ENCODE data around the gene ACIN1. TPM values are rescaled to one million over a fixed set of nuclear protein-coding genes. Genes with fewer than 3 reads are reported as not detected.

The ACIN1 gene
- total RNA-seq, 2 donors from 2014 or later = 314 to 367 TPM

DNA sequence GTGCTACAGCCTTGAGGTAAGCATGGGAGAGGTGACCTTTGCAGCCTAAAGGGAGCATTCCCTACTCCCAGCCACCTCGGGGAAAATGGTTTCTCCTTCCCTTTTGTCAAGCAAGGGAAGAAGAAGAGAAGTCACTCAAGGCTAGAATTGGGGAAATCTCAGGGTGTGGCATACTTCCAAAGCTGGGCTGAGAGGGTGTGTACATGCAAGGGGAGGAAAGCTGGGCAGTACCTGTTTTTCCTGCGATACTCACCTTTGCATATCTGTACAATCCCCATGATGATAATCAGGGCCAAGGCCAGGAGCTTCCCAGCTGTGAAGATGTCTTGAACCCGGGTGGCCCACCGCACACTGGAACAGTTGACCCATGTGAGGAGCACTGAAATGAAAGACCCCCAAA, 47.9 kb upstream of the ACIN1 start:
- WGBS, 2 experiments (ENCODE audit: insufficient coverage in 1 of 2, insufficient read length in 1 of 2) = 91 to 100% methylated on average over 2 to 4 of the region's 4 CpGs

DNA sequence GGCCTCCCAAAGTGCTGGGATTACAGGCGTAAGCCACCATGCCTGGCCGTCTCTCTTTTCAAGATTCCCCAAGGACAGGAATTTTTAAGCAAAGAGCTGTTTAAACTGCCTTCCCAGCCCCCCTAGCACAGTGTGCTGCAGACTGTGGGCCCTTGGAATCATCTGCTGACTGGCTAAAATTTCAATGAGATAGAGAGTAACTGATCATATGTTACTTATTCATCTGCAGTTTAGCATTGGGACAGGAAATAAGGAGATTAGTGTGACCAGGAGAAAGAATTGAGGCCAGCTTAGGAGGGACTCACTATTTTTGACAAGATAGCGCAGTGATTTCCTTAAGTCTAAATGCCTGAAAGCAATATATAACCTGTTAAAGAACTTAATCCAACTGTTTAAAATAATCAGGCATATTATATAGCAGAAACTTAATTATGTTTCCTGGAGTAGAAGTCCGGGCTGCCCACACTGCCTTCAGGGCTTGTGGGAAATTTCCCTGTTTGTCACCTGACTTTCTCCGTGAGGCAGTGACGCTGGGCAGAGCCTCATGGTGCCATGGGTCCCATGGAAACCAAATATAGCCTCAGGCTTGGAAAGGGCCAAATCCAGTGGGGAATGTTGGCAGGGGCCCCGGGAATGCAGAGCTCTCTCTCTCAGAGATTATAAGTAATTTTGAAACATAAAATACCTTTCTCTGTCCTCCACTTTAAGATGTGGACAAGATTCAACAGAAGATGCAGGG, 46.9 kb upstream of the ACIN1 start:
- no peak for DNase-seq
- Histone ChIP-seq H3K36me3 (ENCODE audit: control insufficient read depth, insufficient read depth, low read length) (no peaks in the 10 kb centered on the region), H3K4me3 (ENCODE audit: low read length) (no peak overlapping the region), H3K9ac (ENCODE audit: extremely low read depth, low read length, poor library complexity, severe bottlenecking) (no peak overlapping the region), H3K27me3 (ENCODE audit: control insufficient read depth, insufficient read depth, low read length, poor library complexity, severe bottlenecking) (no peaks in the 10 kb centered on the region), H3K9me3 (ENCODE audit: control insufficient read depth, low read length) (no peaks in the 10 kb centered on the region), H3K4me1 (ENCODE audit: control insufficient read depth, insufficient read depth, low read length) (peaks cover 8% of the 10 kb centered on the region), H3K27ac (ENCODE audit: low read depth, low read length) (no peak overlapping the region)
- H3K4me1 Mint-ChIP-seq = peaks cover 26% of the 10 kb centered on the region
- peaks cover 5% of the 10 kb centered on the region for H3K36me3 Mint-ChIP-seq (ENCODE audit: low read depth)
- TF ChIP-seq, protein P1, sequence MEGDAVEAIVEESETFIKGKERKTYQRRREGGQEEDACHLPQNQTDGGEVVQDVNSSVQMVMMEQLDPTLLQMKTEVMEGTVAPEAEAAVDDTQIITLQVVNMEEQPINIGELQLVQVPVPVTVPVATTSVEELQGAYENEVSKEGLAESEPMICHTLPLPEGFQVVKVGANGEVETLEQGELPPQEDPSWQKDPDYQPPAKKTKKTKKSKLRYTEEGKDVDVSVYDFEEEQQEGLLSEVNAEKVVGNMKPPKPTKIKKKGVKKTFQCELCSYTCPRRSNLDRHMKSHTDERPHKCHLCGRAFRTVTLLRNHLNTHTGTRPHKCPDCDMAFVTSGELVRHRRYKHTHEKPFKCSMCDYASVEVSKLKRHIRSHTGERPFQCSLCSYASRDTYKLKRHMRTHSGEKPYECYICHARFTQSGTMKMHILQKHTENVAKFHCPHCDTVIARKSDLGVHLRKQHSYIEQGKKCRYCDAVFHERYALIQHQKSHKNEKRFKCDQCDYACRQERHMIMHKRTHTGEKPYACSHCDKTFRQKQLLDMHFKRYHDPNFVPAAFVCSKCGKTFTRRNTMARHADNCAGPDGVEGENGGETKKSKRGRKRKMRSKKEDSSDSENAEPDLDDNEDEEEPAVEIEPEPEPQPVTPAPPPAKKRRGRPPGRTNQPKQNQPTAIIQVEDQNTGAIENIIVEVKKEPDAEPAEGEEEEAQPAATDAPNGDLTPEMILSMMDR (conservative IDR thresholded peaks at IDR 0.05) = no peak
- H3K4me3 Mint-ChIP-seq = no peak overlapping the region
- WGBS, 2 experiments (ENCODE audit: insufficient coverage in 1 of 2, insufficient read length in 1 of 2) = 96 to 97% methylated on average over 5 to 6 of the region's 7 CpGs
- H3K9me3 Mint-ChIP-seq = no peaks in the 10 kb centered on the region
- no peak overlapping the region for H3K27ac Mint-ChIP-seq
- H3K27me3 Mint-ChIP-seq (ENCODE audit: insufficient read depth) = no peaks in the 10 kb centered on the region

More for the DNA sequence above, 47.9 kb upstream of the ACIN1 start:
- H3K36me3 ChIP-seq (ENCODE audit: control insufficient read depth, insufficient read depth, low read length) = no peaks in the 10 kb centered on the region
- no peaks in the 10 kb centered on the region for H3K9me3 ChIP-seq (ENCODE audit: control insufficient read depth, low read length)
- H3K4me1 ChIP-seq (ENCODE audit: control insufficient read depth, insufficient read depth, low read length) = peaks cover 8% of the 10 kb centered on the region
- Mint-ChIP-seq H3K27ac (no peak overlapping the region), H3K36me3 (ENCODE audit: low read depth) (peaks cover 6% of the 10 kb centered on the region), H3K4me1 (peaks cover 26% of the 10 kb centered on the region), H3K27me3 (ENCODE audit: insufficient read depth) (peaks cover under 1% of the 10 kb centered on the region), H3K4me3 (no peak overlapping the region), H3K9me3 (peaks cover under 1% of the 10 kb centered on the region)
- H3K27ac ChIP-seq (ENCODE audit: low read depth, low read length) = no peak overlapping the region
- H3K9ac ChIP-seq (ENCODE audit: extremely low read depth, low read length, poor library complexity, severe bottlenecking) = no peak overlapping the region
- no peak for DNase-seq
- TF ChIP-seq, protein P1 (conservative IDR thresholded peaks at IDR 0.05) = no peak
- no peaks in the 10 kb centered on the region for H3K27me3 ChIP-seq (ENCODE audit: control insufficient read depth, insufficient read depth, low read length, poor library complexity, severe bottlenecking)
- H3K4me3 ChIP-seq (ENCODE audit: low read length) = no peak overlapping the region

DNA sequence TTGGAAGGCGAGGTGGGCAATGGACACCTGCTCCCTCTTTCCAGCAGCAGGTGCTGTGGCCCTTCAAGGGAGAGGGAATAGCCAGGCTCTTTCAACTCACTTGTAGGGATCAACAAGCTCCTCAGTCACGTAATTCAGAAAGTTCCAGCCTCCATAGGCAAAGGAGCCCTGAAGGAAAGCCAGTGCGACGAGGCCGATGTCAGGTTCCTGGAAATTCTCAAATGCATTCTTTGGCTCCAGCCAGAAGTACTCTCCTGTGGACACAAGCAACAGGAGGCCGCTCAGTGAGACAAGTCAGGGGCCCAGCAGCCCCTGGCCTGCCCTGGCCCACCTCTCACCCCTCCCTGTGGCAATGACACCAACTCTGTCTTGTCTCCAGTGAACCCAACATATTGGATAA, 45.4 kb upstream of the ACIN1 start:
- Histone ChIP-seq H3K4me1 (ENCODE audit: control insufficient read depth, insufficient read depth, low read length) (peaks cover 4% of the 10 kb centered on the region), H3K36me3 (ENCODE audit: control insufficient read depth, insufficient read depth, low read length) (no peaks in the 10 kb centered on the region), H3K27ac (ENCODE audit: low read depth, low read length) (no peak overlapping the region), H3K9ac (ENCODE audit: extremely low read depth, low read length, poor library complexity, severe bottlenecking) (no peak overlapping the region), H3K4me3 (ENCODE audit: low read length) (no peak overlapping the region), H3K9me3 (ENCODE audit: control insufficient read depth, low read length) (no peaks in the 10 kb centered on the region), H3K27me3 (ENCODE audit: control insufficient read depth, insufficient read depth, low read length, poor library complexity, severe bottlenecking) (no peaks in the 10 kb centered on the region)
- Mint-ChIP-seq H3K27ac (peak overlapping the region; percentile 35), H3K9me3 (no peaks in the 10 kb centered on the region), H3K36me3 (ENCODE audit: low read depth) (peaks cover 8% of the 10 kb centered on the region), H3K4me1 (peaks cover 19% of the 10 kb centered on the region), H3K27me3 (ENCODE audit: insufficient read depth) (no peaks in the 10 kb centered on the region), H3K4me3 (no peak overlapping the region)
- TF ChIP-seq, protein P1 (conservative IDR thresholded peaks at IDR 0.05) = peak; percentile 32
- 91 to 100% methylated on average over 5 to 6 of the region's 6 CpGs for whole genome bisulfite sequencing, 2 experiments (ENCODE audit: insufficient coverage in 1 of 2, insufficient read length in 1 of 2)
- DNase-seq = no peak

Data from endodermal cell (in vitro differentiated cells).